Measurements from ENCODE around the gene DTX3.
A peak's percentile ranks its signal among the peaks of the same experiment; 100 is the strongest.

Gene DTX3

DNA sequence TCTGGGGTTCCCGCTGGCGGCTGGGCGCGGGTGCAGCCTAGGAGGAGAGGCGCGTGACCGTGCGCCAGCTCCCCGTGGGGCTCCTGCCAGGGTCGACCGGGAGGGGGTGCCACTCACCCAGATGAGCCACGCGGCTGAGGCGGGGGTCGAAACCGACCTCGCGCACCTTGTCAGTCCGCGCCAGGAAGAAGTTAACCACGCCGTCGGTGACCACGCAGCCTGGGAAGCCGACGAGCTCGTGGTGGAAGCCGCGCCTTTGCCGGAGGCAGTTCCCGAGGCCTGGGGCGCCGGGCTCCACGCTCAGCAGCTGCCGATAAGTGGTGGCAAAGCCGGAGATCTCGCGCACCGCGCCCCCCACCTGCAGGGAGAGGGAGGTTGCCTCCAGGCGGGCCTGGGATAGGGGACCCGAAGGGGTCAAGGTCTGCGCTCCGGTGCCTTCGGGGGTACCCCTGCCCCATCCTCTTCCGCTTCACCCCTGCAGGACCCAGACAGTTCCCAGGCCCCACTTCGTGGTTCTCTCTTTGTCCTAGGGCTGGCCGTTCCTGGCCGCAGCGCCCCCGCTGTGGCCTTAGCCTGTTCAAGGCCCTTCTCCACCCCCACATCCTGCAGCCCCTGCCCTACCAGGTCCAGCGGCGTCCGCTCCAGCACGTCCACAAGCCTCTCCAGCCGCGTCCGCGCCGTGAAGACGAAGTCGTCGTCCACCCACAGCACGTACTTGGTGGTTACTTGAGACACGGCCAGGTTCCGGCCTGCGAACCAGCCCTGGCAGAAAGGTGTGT, 23.1 kb downstream of the DTX3 start:
- peak; percentile 17 for TF ChIP-seq CTCF (IDR thresholded peaks at IDR 0.05; ENCODE audit: extremely low read depth, missing control alignments)
- no peak for DNase-seq (ENCODE audit: low spot score)

DNA sequence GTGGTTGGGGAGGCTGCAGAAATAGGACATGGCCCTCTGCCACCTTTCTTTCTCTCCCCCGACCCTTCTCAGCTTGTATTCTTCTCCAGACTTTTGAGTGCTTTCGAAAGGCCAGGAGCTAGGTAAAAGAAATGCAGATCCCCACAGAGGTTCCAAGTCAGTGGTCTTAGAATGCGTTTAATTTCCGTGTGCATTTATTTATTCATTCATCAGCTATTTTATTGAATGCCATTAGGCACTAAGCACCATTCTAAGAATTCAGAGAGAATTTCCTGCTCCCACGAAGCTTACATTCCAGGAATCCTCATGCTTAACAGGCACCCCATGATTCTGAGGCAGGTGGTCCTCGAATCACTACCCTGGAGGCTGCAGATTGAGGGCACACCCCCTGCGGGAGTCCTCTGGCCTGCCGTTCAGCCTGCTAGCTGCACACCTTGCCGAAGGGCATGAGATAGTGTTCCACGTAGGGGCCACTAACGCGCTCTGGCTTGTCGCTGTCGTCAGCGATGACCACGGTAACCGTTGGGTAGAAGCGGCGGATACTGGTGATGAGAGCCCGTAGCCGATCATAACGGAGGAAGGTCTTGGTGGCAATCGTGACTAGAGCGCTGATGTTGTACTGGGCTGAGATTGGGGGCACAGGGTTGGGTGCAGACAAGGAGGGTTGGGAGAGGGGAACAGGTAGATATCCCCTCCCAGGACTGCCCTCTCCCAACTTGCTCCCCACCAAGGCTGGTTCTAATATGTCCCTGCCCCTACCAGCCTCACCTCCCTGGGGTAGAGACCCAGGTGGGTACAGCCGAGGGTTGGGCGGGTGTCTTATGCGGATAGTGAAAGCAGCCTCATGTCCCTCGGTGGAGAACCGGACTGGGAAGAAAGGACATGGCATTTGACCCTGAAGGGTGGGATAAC, 23.9 kb downstream of the DTX3 start:
- DNase-seq (ENCODE audit: low spot score) = no peak

GRCh38 chr12:57629897-57630471, 25.4 kb downstream of the DTX3 start:
- no peak for DNase-seq (ENCODE audit: low spot score)
- TF ChIP-seq CTCF (IDR thresholded peaks at IDR 0.05; ENCODE audit: extremely low read depth, missing control alignments) = no peak

More for the DNA sequence above, 23.9 kb downstream of the DTX3 start:
- no peak for TF ChIP-seq CTCF (IDR thresholded peaks at IDR 0.05; ENCODE audit: extremely low read depth, missing control alignments)

DNA sequence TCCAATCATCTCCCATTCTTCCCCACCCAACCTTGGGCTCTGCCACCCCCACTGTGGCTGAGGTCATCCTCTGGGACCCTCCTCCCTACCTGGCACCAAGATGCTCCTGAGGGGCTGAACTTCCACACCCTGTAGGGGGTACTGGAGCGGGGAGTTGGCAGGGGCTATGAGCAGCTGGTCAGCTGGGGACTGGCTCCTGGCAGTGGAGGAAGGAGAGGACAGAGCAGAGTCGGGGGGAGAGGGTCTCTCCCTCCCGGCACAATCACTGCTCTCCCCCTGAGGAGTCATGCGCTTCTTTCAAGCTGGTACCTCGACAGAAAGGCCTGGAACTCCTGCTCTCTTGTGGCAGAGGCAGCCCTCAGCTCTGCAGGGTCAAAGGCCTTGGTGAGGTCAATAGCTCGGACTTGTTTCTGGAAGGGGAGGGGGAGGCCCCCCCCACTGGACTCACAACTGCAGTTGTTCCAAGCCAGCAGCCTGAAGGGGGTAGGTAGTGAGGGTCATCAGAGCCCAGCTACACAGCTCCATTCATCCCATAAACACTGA, 26.3 kb downstream of the DTX3 start:
- TF ChIP-seq CTCF (IDR thresholded peaks at IDR 0.05; ENCODE audit: extremely low read depth, missing control alignments) = no peak
- DNase-seq (ENCODE audit: low spot score) = no peak

DNA sequence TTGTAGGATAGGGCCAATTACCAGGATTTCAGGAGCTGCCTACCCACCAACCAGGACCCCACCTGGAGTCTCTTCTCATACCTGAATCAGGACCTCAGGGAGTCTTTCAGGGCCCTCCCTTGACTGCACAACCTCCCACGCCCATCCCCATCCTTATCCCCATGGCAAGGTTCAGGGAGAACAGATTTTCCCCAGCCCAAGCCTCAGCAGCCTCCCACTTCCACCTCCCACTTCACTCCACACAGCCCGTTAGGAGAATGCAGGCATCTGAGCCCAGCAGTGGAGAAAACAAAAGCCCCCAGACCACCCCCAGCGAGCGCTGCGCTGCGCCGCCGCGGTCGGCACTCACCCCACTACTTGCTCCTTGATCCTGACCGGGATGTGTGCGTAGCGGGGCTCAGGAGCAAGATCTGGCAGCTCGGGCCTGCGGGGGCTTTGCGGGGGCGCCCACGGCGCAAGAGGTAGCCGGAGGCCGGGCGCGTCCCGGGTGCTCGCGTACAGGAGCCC, 27.0 kb downstream of the DTX3 start:
- TF ChIP-seq CTCF (IDR thresholded peaks at IDR 0.05; ENCODE audit: extremely low read depth, missing control alignments) = no peak
- peak; percentile 23 for DNase-seq (ENCODE audit: low spot score)

DNA sequence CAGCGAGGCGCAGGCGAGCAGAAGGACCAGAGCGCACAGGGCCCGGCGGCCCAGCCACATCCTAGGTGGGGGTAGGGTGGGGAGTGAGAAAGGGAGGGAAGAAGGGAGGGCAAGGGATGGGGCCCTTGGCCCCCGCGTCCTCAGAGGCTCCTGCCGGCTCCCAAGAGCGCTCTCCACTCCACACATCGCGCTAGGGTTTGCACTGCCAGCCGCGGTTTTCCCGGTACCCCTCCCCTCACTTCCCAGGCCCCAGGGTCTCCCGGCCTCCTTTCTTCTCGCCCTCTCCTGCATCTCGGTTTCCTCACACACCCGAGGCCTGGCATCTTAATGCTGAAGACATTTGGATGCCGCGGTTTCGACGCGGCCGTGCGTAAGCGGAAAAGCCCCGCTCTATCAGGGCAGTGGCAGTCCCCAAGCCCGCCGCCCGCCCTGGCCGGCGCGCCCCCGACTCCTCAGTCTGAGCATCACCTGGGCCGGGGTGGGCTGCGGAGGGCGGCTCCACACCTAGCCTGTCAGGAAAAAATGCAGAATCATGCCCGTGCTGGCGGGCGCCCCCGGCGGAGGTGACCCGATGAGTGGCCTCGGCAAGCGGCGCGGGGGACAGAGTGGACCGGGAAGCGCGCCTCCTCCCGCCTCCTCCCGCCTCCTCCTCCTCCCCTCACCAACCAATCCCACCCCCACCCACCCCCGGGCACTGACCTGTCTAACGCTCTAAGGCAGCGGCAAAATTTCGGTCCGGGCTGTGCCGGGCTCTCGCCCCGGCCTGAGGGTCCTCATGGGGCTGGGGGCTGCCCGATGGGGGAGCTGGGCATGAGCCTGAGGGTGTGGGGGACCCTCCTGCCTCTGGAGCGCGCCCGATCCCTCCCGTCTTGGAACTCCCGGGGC, 27.7 kb downstream of the DTX3 start:
- no peak for TF ChIP-seq CTCF (IDR thresholded peaks at IDR 0.05; ENCODE audit: extremely low read depth, missing control alignments)
- peak; percentile 48 for DNase-seq (ENCODE audit: low spot score)
